WERI-Rb-1 (cell line): ENCODE data around the gene PPIB.

Experiments used
- DNase-seq: peaks from one replicate; pipeline ENCODE4 v3.0.0-alpha.2; 2020
- H3K27ac ChIP-seq: fragments of 250-450 bp; sonication (Bioruptor Pico); 2 replicates; pipeline ENCODE4 v1.5.1; 2020; ENCODE audit warnings: mild to moderate bottlenecking, moderate library complexity
- H3K27me3 ChIP-seq: fragments of 250-450 bp; sonication (Bioruptor Pico); 2 replicates; pipeline ENCODE4 v1.5.1; 2021; ENCODE audit warnings: mild to moderate bottlenecking, low read depth, moderate library complexity; ENCODE audit not compliant: insufficient read depth, severe bottlenecking
- H3K36me3 ChIP-seq: fragments of 250-450 bp; sonication (Bioruptor Pico); 2 replicates; pipeline ENCODE4 v1.5.1; 2020; ENCODE audit warnings: mild to moderate bottlenecking, moderate library complexity
- H3K4me3 ChIP-seq: 2 replicates; pipeline ENCODE4 v1.5.1; 2011; ENCODE audit warnings: low read depth, mild to moderate bottlenecking, control low read depth, low read length
- H3K9me3 ChIP-seq: fragments of 250-450 bp; sonication (Bioruptor Pico); 2 replicates; pipeline ENCODE4 v1.5.1; 2021; ENCODE audit warnings: mild to moderate bottlenecking, moderate library complexity; ENCODE audit not compliant: severe bottlenecking
- CTCF ChIP-seq: IDR thresholded peaks from 2 replicates; pipeline ENCODE4 v1.5.1; 2011; ENCODE audit warnings: low read depth, mild to moderate bottlenecking, control low read depth, inconsistent platforms, low read length

PPIB gene

GRCh38 chr15:64162478-64162868 lies 349 bp downstream of the PPIB start:
- Histone ChIP-seq H3K36me3 (peaks cover 45% of the 10 kb centered on the region), H3K27ac (peak overlapping the region; percentile 81), H3K4me3 (peak overlapping the region; percentile 78), H3K9me3 (no peaks in the 10 kb centered on the region), H3K27me3 (no peaks in the 10 kb centered on the region)
- DNase-seq, result no peak
- no peak for TF ChIP-seq CTCF

- no peak for DNase-seq
- H3K36me3 ChIP-seq, result peaks cover 51% of the 10 kb centered on the region
- H3K4me3 ChIP-seq, result peak overlapping the region; percentile 78
- no peaks in the 10 kb centered on the region for H3K9me3 ChIP-seq
- H3K27me3 ChIP-seq, result no peaks in the 10 kb centered on the region
- H3K27ac ChIP-seq, result peak overlapping the region; percentile 81
- TF ChIP-seq CTCF, result no peak
Observed at GRCh38 chr15:64161688-64162477, 939 bp downstream of the PPIB start.

- no peak for DNase-seq
- Histone ChIP-seq H3K4me3 (no peak overlapping the region), H3K9me3 (no peaks in the 10 kb centered on the region), H3K36me3 (peaks cover 80% of the 10 kb centered on the region), H3K27ac (no peak overlapping the region), H3K27me3 (no peaks in the 10 kb centered on the region)
- no peak for TF ChIP-seq CTCF
Observed at GRCh38 chr15:64158363-64159134, 4.3 kb downstream of the PPIB start.

GRCh38 chr15:64157599-64158125 lies 5.2 kb downstream of the PPIB start:
- DNase-seq, result no peak
- no peak overlapping the region for H3K4me3 ChIP-seq
- no peak overlapping the region for H3K27ac ChIP-seq
- H3K36me3 ChIP-seq, result peaks cover 80% of the 10 kb centered on the region
- H3K27me3 ChIP-seq, result no peaks in the 10 kb centered on the region
- no peaks in the 10 kb centered on the region for H3K9me3 ChIP-seq
- TF ChIP-seq CTCF, result no peak

- no peak for DNase-seq
- Histone ChIP-seq H3K36me3 (peaks cover 78% of the 10 kb centered on the region), H3K27me3 (peaks cover 2% of the 10 kb centered on the region), H3K27ac (no peak overlapping the region), H3K9me3 (no peaks in the 10 kb centered on the region), H3K4me3 (no peak overlapping the region)
- TF ChIP-seq CTCF, result no peak
Observed at GRCh38 chr15:64156652-64157331, 6.0 kb downstream of the PPIB start.
